ENCODE measurements around the gene EVA1B. TPM values are rescaled to one million over a fixed set of nuclear protein-coding genes. Genes with fewer than 3 reads are reported as not detected.

The EVA1B gene
- total RNA-seq, 2 experiments from 2014 or later, result 12.3 to 13.3 TPM

DNA sequence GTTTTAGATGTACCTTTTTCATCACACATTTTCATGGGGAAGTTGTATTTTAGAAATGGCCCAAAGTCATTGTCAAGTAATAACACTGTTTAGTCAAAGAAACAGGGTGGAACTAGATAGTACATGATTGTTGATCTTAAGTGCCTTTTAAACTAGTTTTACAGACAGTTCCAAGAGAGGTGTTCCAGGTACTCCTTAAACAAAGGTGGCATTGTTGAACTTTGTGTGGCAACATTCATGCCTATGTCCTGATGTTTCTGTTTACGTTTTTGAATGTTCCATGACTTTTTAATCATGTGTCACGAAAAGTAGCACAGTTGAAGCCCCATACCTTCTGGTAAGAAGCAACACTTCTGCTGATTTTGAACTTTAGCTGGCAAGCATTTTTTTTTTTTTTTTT, 26.4 kb downstream of the EVA1B start:
- POLR2A ChIA-PET, result no interaction called here
- CTCF ChIA-PET, result interaction anchor here (1.4 to 1.9 kb wide), 2 partner anchors 11 to 147 kb away, joined by 3 to 11 read pairs; no protein-coding TSS in a partner anchor
- DNase-seq (no peak), ATAC-seq (no peak)
- H3K4me3 Mint-ChIP-seq, result no peak overlapping the region
- peaks cover 2% of the 10 kb centered on the region for H3K4me1 Mint-ChIP-seq (ENCODE audit: low read depth)
- H3K27ac Mint-ChIP-seq, result peak overlapping the region; percentile 27
- no peaks in the 10 kb centered on the region for H3K27me3 Mint-ChIP-seq (ENCODE audit: low read depth)
- no peaks in the 10 kb centered on the region for H3K9me3 Mint-ChIP-seq (ENCODE audit: insufficient read depth)
- peaks cover 65% of the 10 kb centered on the region for H3K36me3 Mint-ChIP-seq (ENCODE audit: low read depth)

DNA sequence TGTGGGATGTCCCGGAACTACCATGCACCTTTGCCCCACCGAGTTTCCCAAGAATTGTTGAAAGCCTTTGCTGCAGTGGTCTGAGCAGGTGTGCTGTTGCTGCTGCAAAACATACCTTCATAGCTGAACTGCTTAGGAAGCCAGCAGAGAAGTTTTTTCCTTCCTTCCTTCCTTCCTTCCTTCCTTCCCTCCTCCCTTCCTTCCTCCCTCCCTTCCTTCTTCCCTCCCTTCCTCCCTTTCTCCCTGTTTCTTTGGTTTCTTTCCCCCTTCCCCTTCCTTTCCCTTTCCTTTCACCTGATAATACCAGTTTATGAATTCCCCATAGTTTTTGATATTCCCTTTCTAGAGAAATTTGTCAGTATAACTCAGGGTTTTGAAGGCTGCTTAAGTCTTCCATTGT, 28.1 kb downstream of the EVA1B start:
- H3K27ac Mint-ChIP-seq, result peak overlapping the region; percentile 18
- H3K36me3 Mint-ChIP-seq (ENCODE audit: low read depth), result peaks cover 61% of the 10 kb centered on the region
- no peak for ATAC-seq
- no peaks in the 10 kb centered on the region for H3K9me3 Mint-ChIP-seq (ENCODE audit: insufficient read depth)
- no peaks in the 10 kb centered on the region for H3K27me3 Mint-ChIP-seq (ENCODE audit: low read depth)
- peaks cover under 1% of the 10 kb centered on the region for H3K4me1 Mint-ChIP-seq (ENCODE audit: low read depth)
- no peak for DNase-seq
- POLR2A ChIA-PET, result no interaction called here
- no peak overlapping the region for H3K4me3 Mint-ChIP-seq
- CTCF ChIA-PET, result interaction anchor here (1.4 to 1.9 kb wide), 2 partner anchors 10 to 145 kb away, joined by 3 to 11 read pairs; no protein-coding TSS in a partner anchor

DNA sequence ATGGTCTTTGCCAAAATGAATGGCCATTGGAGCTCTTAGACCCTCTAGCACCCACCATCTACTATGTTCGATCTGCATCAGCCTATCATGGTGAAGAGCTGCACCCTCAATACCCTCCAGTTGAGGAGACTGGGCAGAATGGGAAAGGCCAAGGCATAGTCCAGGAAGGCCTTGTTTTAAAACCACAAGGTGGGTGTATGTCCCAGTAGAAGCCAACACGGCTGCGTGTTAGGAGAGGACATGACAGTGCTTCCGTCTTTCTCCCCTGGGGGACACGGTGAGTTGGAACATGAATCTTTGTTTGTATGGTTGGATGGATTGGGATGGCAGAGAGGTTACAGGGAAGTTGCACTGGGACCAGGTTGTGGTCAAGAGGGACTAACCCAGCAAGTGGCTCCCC, 35.9 kb downstream of the EVA1B start:
- Mint-ChIP-seq H3K27ac (no peak overlapping the region), H3K4me3 (no peak overlapping the region), H3K9me3 (ENCODE audit: insufficient read depth) (no peaks in the 10 kb centered on the region), H3K4me1 (ENCODE audit: low read depth) (peaks cover 17% of the 10 kb centered on the region), H3K27me3 (ENCODE audit: low read depth) (no peaks in the 10 kb centered on the region), H3K36me3 (ENCODE audit: low read depth) (peaks cover 79% of the 10 kb centered on the region)
- ChIA-PET CTCF (interaction anchor here (0.9 to 3.8 kb wide), 8 partner anchors 13 to 187 kb away, joined by 3 to 77 read pairs (median 13); partner anchors contain the start of genes THRAP3 and TRAPPC3), POLR2A (no interaction called here)
- ATAC-seq, result no peak
- no peak for DNase-seq

DNA sequence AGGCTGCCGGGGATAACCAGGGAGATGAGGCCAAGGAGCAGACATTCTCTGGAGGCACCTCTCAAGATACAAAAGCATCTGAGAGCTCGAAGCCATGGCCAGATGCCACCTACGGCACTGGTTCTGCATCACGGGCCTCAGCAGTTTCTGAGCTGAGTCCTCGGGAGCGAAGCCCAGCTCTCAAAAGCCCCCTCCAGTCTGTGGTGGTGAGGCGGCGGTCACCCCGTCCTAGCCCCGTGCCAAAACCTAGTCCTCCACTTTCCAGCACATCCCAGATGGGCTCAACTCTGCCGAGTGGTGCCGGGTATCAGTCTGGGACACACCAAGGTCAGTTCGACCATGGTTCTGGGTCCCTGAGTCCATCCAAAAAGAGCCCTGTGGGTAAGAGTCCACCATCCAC, 36.6 kb downstream of the EVA1B start:
- ChIA-PET POLR2A (no interaction called here), CTCF (interaction anchor here (0.9 to 3.8 kb wide), 16 partner anchors 7 to 187 kb away, joined by 3 to 77 read pairs (median 10); partner anchors contain the start of genes THRAP3 and TRAPPC3)
- H3K4me3 Mint-ChIP-seq, result no peak overlapping the region
- H3K36me3 Mint-ChIP-seq (ENCODE audit: low read depth), result peaks cover 77% of the 10 kb centered on the region
- no peaks in the 10 kb centered on the region for H3K27me3 Mint-ChIP-seq (ENCODE audit: low read depth)
- no peak for ATAC-seq
- peaks cover 19% of the 10 kb centered on the region for H3K4me1 Mint-ChIP-seq (ENCODE audit: low read depth)
- H3K9me3 Mint-ChIP-seq (ENCODE audit: insufficient read depth), result no peaks in the 10 kb centered on the region
- no peak for DNase-seq
- H3K27ac Mint-ChIP-seq, result no peak overlapping the region

DNA sequence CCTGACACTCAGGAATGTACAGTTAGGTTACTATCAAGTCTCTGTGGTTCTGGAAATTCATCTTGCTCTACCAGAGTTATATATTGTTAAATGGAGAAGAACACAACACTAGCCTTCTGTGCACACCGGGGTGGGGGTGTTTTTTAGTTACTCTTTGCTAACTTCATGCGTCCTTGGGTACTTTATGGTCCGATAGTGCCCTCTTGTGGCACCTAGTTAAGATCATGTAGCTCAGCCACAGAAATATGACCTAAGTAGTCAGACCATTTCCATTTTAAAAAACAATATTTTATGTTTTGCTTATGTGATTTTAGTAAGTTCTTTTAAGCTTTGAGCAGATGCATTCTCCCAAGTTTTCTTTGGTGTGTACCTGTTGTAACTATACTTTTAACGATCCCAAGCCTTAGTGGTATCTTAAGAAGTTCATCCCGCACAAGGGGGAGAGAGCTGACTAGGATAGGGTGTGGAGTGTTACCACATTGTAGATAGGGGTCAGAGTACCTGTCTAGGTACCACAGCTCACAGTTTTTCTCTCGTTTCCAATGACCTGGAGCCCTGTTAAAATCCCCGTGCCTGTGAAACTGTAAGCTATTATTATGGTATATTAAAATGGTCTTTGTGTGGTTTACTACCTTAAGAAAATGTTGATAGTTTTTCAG, 37.9 kb downstream of the EVA1B start:
- H3K4me3 Mint-ChIP-seq, result no peak overlapping the region
- peaks cover 22% of the 10 kb centered on the region for H3K4me1 Mint-ChIP-seq (ENCODE audit: low read depth)
- no peaks in the 10 kb centered on the region for H3K9me3 Mint-ChIP-seq (ENCODE audit: insufficient read depth)
- ChIA-PET POLR2A (interaction anchor here (0.6 to 1.7 kb wide), 5 partner anchors 27 to 167 kb away, joined by 3 to 14 read pairs (median 4); partner anchors contain the start of genes MAP7D1 and TRAPPC3), CTCF (interaction anchor here (0.6 to 3.8 kb wide), 46 partner anchors 9 to 189 kb away, joined by 3 to 77 read pairs (median 5); partner anchors contain the start of genes EVA1B, OSCP1, SH3D21 and THRAP3)
- peak overlapping the region; percentile 15 for H3K27ac Mint-ChIP-seq
- DNase-seq (peak; percentile 82), ATAC-seq (peak; percentile 94)
- peaks cover 72% of the 10 kb centered on the region for H3K36me3 Mint-ChIP-seq (ENCODE audit: low read depth)
- no peaks in the 10 kb centered on the region for H3K27me3 Mint-ChIP-seq (ENCODE audit: low read depth)

DNA sequence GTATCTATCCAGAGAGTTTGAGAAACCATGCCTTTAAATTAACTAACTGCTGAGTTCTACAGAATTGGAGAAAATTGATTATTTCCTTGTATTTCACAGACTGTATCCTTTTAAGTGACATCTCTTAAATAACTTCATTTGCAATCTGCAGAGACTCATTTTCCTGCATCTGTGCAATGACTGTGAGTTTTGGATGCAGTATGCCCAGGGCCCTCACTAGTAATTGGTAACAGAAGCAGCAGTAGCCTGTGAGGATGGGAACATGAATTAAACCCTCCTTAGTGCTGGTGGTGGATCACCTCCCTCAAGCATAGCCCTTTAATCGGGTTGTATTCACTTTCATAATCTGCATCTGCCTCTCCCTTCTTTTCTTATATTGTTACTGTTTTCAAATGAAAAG, 38.9 kb downstream of the EVA1B start:
- no peak overlapping the region for H3K4me3 Mint-ChIP-seq
- H3K4me1 Mint-ChIP-seq (ENCODE audit: low read depth), result peaks cover 27% of the 10 kb centered on the region
- no peaks in the 10 kb centered on the region for H3K27me3 Mint-ChIP-seq (ENCODE audit: low read depth)
- H3K9me3 Mint-ChIP-seq (ENCODE audit: insufficient read depth), result no peaks in the 10 kb centered on the region
- no peak for DNase-seq
- H3K27ac Mint-ChIP-seq, result peak overlapping the region; percentile 30
- ATAC-seq, result no peak
- CTCF ChIA-PET, result interaction anchor here (1.1 to 3.8 kb wide), 14 partner anchors 8 to 188 kb away, joined by 3 to 77 read pairs (median 11); partner anchors contain the start of genes SH3D21 and TRAPPC3
- H3K36me3 Mint-ChIP-seq (ENCODE audit: low read depth), result peaks cover 66% of the 10 kb centered on the region
- POLR2A ChIA-PET, result interaction anchor here (1.3 to 1.7 kb wide), 2 partner anchors 128 to 135 kb away, joined by 4 to 14 read pairs; partner anchors contain the start of genes MAP7D1 and TRAPPC3

DNA sequence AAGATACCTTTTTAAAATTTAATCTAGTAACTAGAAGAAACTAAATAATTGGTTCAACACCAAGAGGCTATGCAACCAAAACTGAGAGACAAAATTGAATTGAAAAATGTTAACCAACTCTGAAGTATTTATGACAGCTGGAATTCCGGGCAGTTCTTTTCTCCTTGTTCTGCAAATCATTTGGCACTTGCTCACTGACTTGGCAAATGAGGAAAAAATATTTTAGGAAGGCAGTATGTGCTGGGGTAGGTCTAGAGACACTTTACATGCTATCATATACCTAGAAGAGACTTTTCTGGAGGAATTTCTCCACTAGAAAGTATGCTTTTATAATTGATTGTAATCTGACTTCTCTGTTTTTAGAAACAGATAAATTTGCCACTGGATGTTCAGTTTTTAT, 39.4 kb downstream of the EVA1B start:
- peak overlapping the region; percentile 24 for H3K27ac Mint-ChIP-seq
- H3K36me3 Mint-ChIP-seq (ENCODE audit: low read depth), result peaks cover 62% of the 10 kb centered on the region
- no peaks in the 10 kb centered on the region for H3K9me3 Mint-ChIP-seq (ENCODE audit: insufficient read depth)
- ChIA-PET CTCF (interaction anchor here (1.1 to 2.2 kb wide), 6 partner anchors 14 to 136 kb away, joined by 3 to 17 read pairs (median 4); partner anchors contain the start of genes THRAP3 and TRAPPC3), POLR2A (no interaction called here)
- no peaks in the 10 kb centered on the region for H3K27me3 Mint-ChIP-seq (ENCODE audit: low read depth)
- DNase-seq (no peak), ATAC-seq (no peak)
- no peak overlapping the region for H3K4me3 Mint-ChIP-seq
- peaks cover 27% of the 10 kb centered on the region for H3K4me1 Mint-ChIP-seq (ENCODE audit: low read depth)

DNA sequence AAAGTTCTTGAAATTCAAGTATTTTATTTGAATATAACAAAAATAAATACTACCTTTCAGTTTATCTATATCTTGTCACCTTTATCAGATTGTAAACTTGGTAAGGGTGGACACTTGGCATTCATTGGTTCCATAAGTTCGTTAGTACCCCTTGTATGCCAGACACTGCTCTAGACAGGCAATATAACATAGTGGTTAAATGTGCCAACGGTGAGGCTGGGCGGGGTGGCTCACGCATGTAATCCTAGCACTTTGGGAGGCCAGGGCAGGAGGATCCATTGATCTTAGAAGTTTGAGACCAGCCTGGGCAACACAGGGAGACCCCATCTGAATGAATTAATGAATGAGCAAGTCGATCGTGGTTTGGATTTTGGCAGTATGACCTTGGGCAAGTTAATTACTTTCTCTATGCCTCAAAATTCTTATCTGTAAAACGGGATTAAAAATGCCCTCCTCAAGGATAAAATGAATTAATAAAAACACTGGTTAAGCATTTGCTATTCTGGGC, 43.6 kb downstream of the EVA1B start:
- H3K27ac Mint-ChIP-seq, result peak overlapping the region; percentile 62
- ATAC-seq, result no peak
- POLR2A ChIA-PET, result interaction anchor here (1.2 kb wide), 1 partner anchor 56 kb away, joined by 3 read pairs; the partner anchor contains the start of gene THRAP3
- CTCF ChIA-PET, result interaction anchor here (1.1 to 3.8 kb wide), 5 partner anchors 18 to 145 kb away, joined by 3 to 18 read pairs (median 3); partner anchors contain the start of gene TRAPPC3
- H3K27me3 Mint-ChIP-seq (ENCODE audit: low read depth), result no peaks in the 10 kb centered on the region
- H3K36me3 Mint-ChIP-seq (ENCODE audit: low read depth), result peaks cover 31% of the 10 kb centered on the region
- no peak for DNase-seq
- peaks cover 18% of the 10 kb centered on the region for H3K4me1 Mint-ChIP-seq (ENCODE audit: low read depth)
- no peak overlapping the region for H3K4me3 Mint-ChIP-seq
- H3K9me3 Mint-ChIP-seq (ENCODE audit: insufficient read depth), result no peaks in the 10 kb centered on the region

DNA sequence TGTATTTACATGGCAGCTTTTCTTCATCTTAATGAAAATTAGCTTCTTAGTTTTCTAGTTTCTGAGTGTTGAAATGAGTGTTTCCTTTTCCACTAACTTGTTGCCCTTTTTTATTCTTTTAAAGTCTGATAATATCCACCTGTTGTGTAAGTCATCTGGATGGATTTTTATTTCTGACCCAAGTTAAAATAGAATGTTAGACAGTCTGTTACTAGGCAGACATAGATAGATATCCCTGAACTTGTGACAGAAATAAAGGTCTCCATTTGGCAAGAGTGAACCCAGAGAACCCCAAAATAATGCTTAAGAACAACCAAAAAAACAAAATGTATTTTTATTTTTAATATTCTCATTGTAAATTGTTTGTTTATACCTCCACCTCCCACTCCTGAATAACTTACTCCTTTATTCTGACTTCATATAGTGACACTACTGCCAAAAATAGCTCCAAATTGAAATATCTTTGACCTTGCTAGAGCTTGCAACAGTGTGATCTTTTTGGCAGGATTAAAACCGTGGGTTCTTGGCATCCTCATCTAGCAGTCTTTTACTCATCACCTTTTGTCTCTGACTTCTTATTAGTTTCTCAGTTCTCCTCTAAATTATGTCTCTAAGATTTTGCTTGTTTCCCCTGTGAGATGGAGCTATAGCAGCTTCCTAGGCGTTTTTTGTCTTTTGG, 44.2 kb downstream of the EVA1B start:
- H3K27ac Mint-ChIP-seq, result peak overlapping the region; percentile 62
- H3K4me3 Mint-ChIP-seq, result no peak overlapping the region
- ATAC-seq (no peak), DNase-seq (no peak)
- peaks cover 27% of the 10 kb centered on the region for H3K36me3 Mint-ChIP-seq (ENCODE audit: low read depth)
- ChIA-PET POLR2A (interaction anchor here (0.6 to 1.2 kb wide), 2 partner anchors 55 to 135 kb away, joined by 3 to 5 read pairs; partner anchors contain the start of gene THRAP3), CTCF (interaction anchor here (0.6 to 3.8 kb wide), 5 partner anchors 17 to 179 kb away, joined by 3 to 18 read pairs (median 3); partner anchors contain the start of gene TRAPPC3)
- no peaks in the 10 kb centered on the region for H3K27me3 Mint-ChIP-seq (ENCODE audit: low read depth)
- H3K9me3 Mint-ChIP-seq (ENCODE audit: insufficient read depth), result no peaks in the 10 kb centered on the region
- H3K4me1 Mint-ChIP-seq (ENCODE audit: low read depth), result peaks cover 16% of the 10 kb centered on the region

DNA sequence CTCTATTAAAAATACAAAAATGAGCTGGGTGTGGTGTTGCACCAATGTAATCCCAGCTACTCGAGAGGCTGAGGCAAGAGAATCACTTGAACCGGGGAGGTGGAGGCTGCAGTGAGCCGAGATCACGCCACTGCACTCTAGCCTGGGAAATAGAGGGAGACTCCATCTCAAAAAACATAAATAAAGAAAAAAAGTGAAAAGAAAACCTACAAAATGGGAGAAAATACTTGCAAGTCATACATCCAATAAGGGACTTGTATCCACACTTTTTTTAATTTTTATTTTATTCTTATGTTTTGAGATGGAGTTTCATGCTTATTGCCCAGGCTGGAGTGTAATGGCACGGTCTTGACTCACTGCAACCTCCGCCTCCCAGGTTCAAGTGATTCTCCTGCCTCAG, 46.8 kb downstream of the EVA1B start:
- Mint-ChIP-seq H3K27ac (no peak overlapping the region), H3K27me3 (ENCODE audit: low read depth) (no peaks in the 10 kb centered on the region), H3K36me3 (ENCODE audit: low read depth) (peaks cover 26% of the 10 kb centered on the region), H3K4me1 (ENCODE audit: low read depth) (peaks cover 11% of the 10 kb centered on the region), H3K9me3 (ENCODE audit: insufficient read depth) (no peaks in the 10 kb centered on the region), H3K4me3 (no peak overlapping the region)
- CTCF ChIA-PET, result interaction anchor here (1.5 kb wide), 1 partner anchor 9 kb away, joined by 6 read pairs; no protein-coding TSS in a partner anchor
- ATAC-seq, result no peak
- POLR2A ChIA-PET, result no interaction called here
- no peak for DNase-seq

DNA sequence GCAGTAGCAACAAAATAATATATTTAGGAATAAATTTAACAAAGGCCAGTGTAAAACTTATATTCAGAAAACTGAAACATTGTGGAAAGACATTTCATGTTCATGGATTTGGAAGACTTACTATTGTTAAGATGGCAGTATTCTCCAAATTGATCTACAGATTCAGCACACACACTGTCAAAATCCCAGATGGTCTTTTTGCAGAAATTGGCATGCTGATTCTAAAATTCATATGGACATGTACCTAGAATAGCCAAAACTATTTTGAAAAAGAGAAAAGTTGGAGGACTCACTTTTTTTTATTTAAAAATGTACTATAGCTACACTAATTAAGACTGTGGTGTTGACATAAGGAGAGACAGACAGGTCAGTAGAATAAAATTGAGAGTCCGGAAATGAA, 49.2 kb downstream of the EVA1B start:
- DNase-seq (no peak), ATAC-seq (no peak)
- no peaks in the 10 kb centered on the region for H3K27me3 Mint-ChIP-seq (ENCODE audit: low read depth)
- H3K36me3 Mint-ChIP-seq (ENCODE audit: low read depth), result peaks cover 31% of the 10 kb centered on the region
- H3K9me3 Mint-ChIP-seq (ENCODE audit: insufficient read depth), result no peaks in the 10 kb centered on the region
- ChIA-PET POLR2A (interaction anchor here (0.5 kb wide), 1 partner anchor 36 kb away, joined by 3 read pairs; no protein-coding TSS in a partner anchor), CTCF (interaction anchor here (0.9 to 1.3 kb wide), 3 partner anchors 11 to 50 kb away, joined by 3 to 4 read pairs (median 3); partner anchors contain the start of gene THRAP3)
- no peak overlapping the region for H3K4me3 Mint-ChIP-seq
- peaks cover 6% of the 10 kb centered on the region for H3K4me1 Mint-ChIP-seq (ENCODE audit: low read depth)
- no peak overlapping the region for H3K27ac Mint-ChIP-seq
